HL-60 (cell line): ENCODE data around the gene ABI3BP.

Experiments used
- CTCF ChIP-seq: IDR thresholded peaks from one replicate; pipeline ENCODE4 v1.5.1; 2011; ENCODE audit warnings: low read length, control low read depth, inconsistent platforms; ENCODE audit not compliant: insufficient read depth
- GABPA ChIP-seq: IDR thresholded peaks from 2 replicates; pipeline ENCODE4 v1.6.1; 2012; ENCODE audit warnings: low read depth
- POLR2AphosphoS5 ChIP-seq: IDR thresholded peaks from 2 replicates; pipeline ENCODE4 v1.6.1; 2012; ENCODE audit warnings: low read depth
- REST ChIP-seq: IDR thresholded peaks from 2 replicates; pipeline ENCODE4 v1.6.1; 2012; ENCODE audit warnings: low read depth; ENCODE audit not compliant: insufficient replicate concordance
- SPI1 ChIP-seq: IDR thresholded peaks from 2 replicates; pipeline ENCODE4 v1.6.1; 2012; ENCODE audit warnings: low read depth, mild to moderate bottlenecking, borderline replicate concordance

- TF ChIP-seq POLR2AphosphoS5 (no peak), CTCF (no peak), GABPA (no peak), REST (no peak), SPI1 (no peak)
These were observed 216.5 kb downstream of the ABI3BP start for GRCh38 chr3:100776746-100777145.
